Frontal cortex (tissue), 4 donors: ENCODE data around the gene IQCE. TPM values are rescaled to one million over a fixed set of nuclear protein-coding genes. Genes with fewer than 3 reads are reported as not detected.

Source experiments
- DNase-seq, 2 donors: peaks; one replicate each; pipeline ENCODE4 v3.0.0; 2012; ENCODE audit warnings: low spot score in 2 of 2
- FAIRE-seq: peaks from 2 replicates; lab custom pipeline; 2012; peaks lifted over from hg19 to GRCh38; lab: Jason Lieb, UNC
- total RNA-seq: library from RNA; depleted of rRNA; stranded (reverse); fragments of >200 nt; gene quantifications from one replicate; pipeline ENCODE4 v1.2.3, GENCODE V29; 2014
- donor health status: control.
- donor health status: control.
- donor health status: control.

IQCE gene
- total RNA-seq, 1 donor from 2014 or later, result 17.9 TPM

DNA sequence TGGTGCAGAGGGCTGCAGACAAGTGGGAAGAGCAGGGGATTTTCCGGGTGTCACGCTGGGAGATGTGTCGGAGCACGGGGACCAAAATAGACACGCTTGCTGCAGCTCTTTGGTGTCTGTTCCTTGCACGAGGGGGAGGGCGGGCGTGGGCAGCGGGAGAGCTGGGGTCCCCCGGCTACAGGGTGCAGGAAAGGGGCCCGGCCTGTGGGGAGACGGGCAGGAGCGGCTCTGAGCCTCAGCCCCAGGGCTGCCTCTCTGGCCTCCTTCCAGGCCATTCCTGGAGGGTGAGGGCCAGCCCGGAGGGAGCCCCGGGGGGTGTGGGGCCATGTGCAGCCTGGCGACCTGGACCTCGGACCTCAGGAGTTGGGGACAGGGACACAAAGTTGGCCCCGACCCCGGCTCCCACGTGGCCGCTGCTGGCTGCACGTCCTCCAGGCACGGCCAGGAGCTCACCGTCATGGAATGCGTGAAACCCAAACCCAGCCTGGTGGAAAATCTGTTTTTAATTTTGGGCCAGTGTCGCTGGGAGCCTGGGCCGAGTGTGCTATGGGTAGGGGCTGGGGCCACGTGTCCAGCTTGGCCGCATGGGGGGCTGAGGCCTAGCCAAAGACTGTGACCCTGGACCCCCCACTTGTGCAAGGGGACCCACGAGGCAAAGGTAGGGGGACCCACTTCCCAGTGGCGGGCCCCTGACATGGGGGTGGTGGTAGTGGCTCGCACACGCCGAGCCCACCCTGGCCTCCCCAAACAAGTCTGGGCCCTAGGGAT is 79.6 kb downstream of the IQCE start:
- FAIRE-seq, result no peak
- DNase-seq, result no peak

GRCh38 chr7:2639181-2639681 is 80.5 kb downstream of the IQCE start:
- FAIRE-seq (no peak), DNase-seq (no peak)

- FAIRE-seq (no peak), DNase-seq (no peak)
These were observed 81.1 kb downstream of the IQCE start for GRCh38 chr7:2639695-2640481.

DNA sequence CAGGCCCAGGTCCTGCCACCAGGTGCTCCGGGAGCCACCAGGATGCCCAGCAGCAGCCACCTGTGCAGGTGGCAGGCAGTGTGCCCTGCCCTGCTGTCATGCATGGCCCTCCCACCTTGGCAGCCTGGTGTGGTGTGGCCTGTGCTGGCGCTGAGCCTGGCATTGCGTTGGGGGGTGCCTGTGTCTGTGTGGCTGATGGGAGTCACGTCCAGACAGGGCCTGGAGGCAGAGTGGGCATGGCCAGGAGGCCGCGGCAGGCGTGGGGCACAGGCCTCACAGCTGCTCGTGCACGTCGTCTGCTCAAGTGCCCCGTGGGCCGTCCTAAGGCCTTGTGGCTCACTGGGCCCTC is 81.7 kb downstream of the IQCE start:
- DNase-seq, result no peak
- FAIRE-seq, result no peak

- FAIRE-seq (no peak), DNase-seq (no peak)
These were observed 82.1 kb downstream of the IQCE start for GRCh38 chr7:2640846-2641316.

- no peak for FAIRE-seq
These were observed 82.9 kb downstream of the IQCE start for GRCh38 chr7:2641406-2642393.

GRCh38 chr7:2643386-2644219 is 84.8 kb downstream of the IQCE start:
- DNase-seq (no peak), FAIRE-seq (no peak)

More at GRCh38 chr7:2641406-2642393, 82.9 kb downstream of the IQCE start:
- peak; percentile 70 to 78 for DNase-seq

GRCh38 chr7:2644220-2644561 is 85.4 kb downstream of the IQCE start:
- DNase-seq (no peak), FAIRE-seq (no peak)

DNA sequence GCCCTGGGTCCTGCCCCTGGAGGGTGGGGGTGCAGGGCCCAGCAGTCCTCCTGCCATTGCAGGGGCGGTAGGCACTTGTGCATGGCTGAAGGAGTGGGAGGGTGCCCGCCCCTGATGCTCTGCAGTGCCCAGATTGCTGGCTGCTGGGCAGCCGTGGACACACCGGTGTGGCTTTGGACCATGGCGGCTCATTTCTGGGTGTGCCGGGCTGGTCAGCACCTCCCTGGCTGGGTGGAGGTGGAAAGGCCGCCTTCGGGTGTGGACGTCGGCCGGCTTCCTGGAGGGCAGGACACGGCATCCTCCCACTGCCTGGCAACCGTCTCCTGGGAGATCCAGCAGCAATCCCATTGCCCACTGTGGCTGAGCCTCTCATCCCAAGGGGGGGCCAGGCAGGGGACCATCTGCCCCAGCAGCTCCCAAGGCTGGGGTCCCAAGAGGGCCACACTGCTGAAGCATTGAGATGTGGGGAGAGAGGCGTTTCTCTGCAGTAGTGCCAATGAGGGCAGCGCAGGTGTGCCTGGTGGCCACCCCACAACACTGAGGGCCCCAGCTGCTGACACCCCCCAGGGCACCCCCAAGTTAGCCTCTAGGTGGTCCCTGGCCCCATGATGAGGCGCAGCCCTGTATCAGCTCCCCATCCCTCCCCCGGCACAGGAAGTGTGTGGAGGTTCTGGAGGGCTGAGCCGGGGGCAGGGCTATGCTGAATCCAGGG is 85.9 kb downstream of the IQCE start:
- no peak for FAIRE-seq
- no peak for DNase-seq

DNA sequence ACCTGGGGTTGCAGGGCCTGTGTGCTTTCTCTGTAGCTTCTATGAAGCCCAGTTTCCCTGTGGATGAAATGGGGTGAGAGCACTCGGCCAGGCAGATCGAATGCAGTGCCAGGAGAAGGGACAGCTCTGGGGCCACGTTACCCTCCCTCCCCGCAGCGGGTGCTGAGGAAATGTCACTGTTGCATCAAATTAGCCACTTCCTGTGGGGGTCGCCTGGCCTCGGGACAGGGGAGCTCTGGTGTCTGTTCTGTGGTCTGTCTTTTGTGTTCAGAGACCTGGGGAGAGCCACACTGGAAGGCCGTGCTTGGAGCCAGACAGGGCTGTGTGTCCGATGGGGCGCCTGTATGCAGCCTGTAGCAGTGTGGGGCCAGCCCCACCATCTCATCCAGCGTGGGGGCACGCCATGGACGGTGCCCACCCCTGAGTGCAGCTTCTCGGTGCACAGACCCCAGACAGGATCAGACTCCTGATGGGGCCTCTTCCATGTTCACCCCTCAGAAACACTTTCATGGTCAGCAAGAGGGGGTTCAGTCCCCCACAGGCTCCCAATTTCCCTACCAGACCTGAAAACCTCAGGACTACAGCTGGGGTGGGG is 86.6 kb downstream of the IQCE start:
- FAIRE-seq, result no peak
- DNase-seq, result no peak

DNA sequence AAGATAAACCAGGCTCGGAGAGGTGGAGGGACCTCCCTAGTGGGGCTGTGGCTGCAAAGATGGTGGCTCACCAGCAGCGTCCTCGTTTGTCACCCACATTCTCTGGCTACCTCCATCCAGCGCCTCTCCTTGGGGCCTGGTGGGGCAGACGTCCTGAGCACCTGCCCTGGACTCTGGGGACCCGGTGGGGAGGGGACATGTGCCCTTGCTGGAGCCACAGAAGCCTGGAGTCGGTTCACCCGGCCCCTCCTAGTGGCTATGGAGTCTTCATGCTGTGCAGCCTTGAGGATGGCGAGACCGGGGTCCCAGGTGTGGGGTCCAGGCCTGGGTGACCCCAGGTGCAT is 87.5 kb downstream of the IQCE start:
- FAIRE-seq (no peak), DNase-seq (no peak)

DNA sequence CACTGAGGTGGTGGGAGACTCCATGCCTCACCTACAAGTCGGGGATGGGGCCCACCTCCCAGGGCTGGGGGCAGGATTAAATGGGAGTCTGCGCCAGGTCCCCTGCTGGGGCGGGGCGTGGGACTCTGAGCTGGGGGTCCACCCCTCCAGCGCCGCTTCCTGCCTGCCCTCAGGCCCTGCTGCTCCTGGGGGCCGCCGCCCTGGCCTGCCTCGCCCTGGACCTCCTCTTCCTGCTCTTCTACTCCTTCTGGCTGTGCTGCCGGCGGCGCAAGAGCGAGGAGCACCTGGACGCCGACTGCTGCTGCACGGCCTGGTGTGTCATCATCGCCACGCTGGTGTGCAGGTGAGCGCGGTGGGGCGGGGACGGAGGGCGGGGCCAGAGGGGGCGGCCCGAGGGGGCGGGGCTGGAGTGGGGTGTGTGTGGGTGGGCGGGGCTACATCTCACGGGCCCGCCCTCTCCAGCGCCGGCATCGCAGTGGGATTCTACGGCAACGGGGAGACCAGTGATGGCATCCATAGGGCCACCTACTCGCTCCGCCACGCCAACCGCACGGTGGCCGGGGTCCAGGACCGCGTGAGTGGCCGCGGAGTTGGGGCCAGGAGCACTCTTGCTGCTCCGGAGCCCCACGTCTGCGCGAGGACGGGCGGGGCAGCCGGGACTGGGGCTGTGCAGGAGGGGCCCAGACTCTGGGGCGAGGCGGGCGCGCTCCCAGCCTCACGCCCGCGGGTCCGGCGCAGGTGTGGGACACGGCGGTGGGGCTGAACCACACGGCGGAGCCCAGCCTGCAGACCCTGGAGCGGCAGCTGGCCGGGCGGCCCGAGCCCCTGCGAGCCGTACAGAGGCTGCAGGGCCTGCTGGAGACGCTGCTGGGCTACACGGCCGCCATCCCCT is 88.1 kb downstream of the IQCE start:
- no peak for DNase-seq
- no peak for FAIRE-seq

DNA sequence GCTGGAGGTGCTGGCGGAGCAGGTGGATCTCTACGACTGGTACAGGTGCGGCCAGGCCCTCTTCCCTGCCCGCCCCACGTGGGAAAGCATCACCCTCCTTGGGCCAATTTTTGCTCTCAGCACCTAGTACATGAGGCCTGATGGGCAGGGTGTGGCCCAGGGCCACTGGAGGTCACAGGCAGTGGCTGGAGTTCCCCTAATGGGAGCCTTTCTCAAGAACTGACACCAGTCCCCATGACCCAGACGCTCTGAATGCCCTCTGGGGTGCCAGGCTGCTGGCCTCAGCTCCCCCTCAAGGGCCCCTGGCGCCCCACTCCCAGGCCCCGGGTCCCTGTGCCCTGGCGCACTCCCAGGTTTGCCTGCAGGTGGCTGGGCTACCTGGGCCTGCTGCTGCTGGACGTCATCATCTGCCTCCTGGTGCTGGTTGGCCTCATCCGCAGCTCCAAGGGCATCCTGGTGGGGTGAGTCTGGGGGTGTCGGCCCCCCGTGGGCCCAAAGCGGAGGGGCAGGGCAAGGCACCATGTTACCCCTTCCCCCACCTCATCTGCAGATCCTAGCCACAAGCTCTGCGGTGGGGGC is 88.9 kb downstream of the IQCE start:
- DNase-seq, result no peak
- no peak for FAIRE-seq

DNA sequence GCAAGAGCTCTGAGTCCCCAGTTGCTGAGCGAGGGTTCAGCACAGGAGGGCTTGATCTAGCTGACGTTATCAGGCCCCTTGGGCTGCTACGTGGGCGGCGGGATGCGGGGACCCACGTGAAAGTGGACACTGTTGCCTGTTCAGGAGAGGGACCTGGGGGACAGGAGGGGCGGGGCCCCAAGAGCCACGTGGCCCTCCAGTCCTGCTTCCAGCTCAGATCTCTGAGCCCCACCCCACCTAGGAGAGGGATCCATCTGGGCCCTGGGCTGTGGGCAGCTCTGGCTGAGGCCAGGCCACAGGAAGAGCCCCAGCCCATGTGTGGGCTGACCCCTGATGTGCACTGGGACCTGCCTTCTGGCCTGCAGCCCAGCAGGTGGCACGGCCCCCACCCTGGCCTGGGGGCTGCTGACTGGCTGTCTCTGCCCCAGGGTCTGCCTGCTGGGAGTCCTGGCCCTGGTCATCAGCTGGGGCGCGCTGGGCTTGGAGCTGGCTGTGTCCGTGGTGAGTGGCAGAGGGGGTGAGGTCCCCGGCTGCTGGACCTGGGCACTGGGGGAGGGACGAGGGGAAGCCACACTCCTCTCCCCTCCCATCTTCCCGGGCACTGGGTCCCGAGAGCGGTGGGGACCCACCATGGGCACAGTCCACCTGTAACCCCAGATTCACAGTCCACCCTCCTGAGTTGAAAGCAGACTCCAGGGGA is 90.5 kb downstream of the IQCE start:
- FAIRE-seq, result no peak
- DNase-seq, result no peak

DNA sequence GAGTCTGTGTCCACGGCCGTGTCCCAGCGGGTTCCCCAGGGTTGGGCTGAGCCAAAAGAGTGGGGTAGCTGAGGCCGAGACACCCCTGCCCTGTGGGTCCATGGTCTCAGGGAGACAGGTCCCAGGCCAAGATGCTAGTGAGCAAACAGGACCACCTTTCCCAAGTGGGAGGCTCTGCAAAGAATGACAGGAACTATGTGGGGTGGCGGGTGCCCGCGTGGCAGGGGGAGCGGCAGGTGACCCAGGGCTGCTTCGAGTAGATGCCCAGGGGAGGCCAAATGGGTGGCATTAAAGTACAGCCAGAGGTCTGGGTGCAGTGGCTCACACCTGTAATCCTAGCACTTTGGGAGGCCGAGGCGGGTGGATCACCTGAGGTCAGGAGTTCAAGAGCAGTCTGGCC is 91.2 kb downstream of the IQCE start:
- FAIRE-seq (no peak), DNase-seq (no peak)

DNA sequence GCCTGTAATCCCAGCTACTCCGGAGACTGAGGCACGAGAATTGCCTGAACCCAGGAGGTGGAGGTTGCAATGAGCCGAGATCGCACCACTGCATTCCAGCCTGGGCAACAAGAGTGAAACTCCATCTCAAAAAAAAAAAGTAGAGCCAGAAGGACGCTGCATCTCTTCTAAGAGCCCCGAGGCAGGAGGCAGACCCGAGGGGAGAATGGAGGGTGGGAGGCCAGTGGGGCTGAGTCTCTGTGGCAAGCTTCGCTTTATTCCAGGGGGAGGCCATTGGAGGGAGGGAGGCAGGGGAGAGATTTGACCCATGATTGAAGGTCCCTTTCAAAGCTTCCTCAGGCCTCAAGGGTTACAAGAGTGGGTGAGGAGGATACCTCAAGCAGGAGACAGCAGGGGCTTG is 91.7 kb downstream of the IQCE start:
- no peak for DNase-seq
- no peak for FAIRE-seq
